Activated T-cell treated with anti-CD3 and anti-CD28 coated beads for 24 hours (primary cell): ENCODE results near the gene SH3BGRL3.
"Not testable (repeated sequence)": the region's sequence is repeated elsewhere in the genome, so short reads cannot be mapped to it uniquely, and the experiment has no call there.

Experiments used
- DNase-seq: peaks from one replicate; pipeline ENCODE4 v3.0.0-alpha.2; 2020; ENCODE audit warnings: low read depth

The SH3BGRL3 gene

GRCh38 chr1:26290882-26291261, 11.0 kb downstream of the SH3BGRL3 start:
- DNase-seq, result no peak

DNA sequence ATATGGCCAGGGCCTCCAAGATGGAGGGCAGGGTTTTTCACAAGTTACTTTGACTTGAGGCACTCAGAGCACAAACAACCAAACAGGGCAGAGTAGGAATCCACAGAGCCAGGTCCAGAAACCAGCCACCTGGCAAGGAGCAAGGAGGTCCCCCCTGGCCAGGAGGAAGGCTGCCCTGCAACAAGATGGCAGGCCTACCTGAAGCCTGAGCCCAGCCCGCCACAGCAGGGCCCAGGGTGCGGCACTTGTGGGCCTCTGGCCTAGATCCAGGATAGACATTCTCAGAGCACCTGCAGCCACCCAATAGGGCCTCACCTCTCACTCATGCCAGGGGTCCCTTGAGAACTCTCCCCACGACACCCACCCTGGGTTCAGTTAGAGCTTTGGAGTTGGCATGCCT, 11.5 kb downstream of the SH3BGRL3 start:
- DNase-seq, result no peak

GRCh38 chr1:26291939-26292338, 12.1 kb downstream of the SH3BGRL3 start:
- DNase-seq, result no peak

DNA sequence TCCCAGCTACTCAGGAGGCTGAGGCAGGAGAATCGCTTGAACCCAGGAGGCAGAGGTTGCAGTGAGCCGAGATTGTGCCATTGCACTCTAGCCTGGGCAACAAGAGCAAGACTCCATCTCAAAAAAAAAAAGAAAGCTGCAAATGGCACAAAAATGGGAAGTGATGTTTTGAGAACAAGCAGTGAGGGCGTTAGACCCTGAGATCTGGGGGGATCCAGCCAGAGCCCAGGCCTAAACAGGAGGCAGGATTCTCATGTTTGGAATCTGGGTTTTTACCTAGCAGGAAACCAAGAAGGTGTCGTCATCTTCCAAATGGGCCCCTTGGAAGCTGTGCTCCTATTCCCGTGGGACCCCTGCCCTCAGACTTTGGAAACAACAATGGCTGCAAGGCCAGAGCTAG, 12.8 kb downstream of the SH3BGRL3 start:
- DNase-seq, result not testable (repeated sequence)

- no peak for DNase-seq
Observed at GRCh38 chr1:26293911-26294463, 14.1 kb downstream of the SH3BGRL3 start.

DNA sequence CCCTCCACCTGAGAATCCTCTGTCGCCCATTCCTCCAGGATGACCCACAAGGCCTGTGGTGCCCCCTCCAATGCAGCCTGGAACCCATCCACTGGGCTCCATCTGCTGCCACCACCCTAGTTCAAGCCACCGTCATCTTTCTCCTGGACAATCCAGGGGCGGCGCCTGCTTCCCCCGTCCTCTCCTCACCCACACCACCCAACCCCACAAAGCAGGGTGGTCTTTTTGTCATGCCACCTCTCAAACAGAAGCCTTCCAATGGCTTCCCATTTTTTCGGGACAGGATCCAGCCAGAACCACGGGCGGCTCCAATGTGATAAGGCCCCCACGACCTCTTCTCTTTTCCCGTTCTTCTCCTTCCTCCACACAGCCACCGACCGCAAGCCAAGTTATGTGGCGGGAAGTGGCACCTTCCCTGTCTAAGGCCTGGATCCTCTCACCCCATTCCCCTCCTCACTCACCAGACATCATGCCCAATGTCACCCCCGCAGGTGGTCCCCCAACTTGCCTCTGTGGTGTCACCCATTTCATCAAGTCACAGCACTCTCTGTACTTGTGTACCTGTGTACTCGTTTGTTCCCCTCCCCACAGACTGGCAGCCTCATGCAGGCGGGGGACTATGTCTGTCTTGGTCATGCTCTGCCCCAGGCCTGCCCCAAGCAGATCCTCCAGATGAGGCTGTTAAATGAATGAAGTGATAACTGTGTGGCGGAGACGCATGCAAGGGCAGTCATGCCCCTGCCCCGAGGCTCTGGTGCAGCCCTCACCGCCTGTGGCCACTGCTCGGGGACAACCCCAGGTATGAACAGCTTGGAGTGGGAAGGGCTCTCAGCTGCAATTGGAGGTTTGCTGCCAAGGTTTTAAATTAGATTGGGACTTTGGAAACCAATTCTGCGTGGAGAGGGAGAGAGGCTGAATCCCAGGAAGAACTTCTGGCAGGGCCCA, 15.6 kb downstream of the SH3BGRL3 start:
- DNase-seq, result no peak

DNA sequence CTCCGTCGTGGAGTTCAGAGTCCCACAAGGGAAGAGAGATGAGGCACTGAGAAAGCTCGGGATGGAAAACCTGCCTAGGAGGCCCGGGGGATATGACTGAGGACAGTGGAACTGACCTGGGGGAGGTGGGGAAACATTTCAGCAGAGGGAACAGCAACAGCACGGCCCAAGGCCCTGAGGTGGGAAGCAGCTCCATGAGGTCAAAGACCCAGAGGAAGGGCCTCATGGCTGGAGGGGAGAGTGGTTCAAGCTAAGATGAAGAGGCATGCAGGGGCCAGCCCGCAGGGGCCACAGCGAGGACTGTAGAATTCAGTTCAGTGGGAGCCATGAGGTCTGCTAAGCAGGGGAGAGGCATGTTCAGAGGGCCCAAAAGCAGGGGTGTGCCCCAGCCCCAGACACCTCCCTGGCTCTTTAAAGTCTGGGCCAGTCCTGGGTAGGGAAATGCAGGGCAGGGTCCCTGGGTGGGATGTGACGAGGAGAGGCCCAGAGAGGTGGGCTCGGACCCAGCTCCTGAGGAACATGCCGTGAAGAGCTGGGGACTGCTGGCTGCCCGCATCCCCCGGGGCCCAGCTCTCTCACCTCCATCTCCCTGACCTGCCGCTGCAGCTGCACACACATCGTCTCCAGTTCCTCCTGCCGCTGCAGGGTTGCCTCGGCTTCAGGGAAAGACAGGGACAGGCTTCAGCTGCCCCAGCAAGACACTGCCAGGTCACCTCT, 16.6 kb downstream of the SH3BGRL3 start:
- no peak for DNase-seq

- no peak for DNase-seq
Observed at GRCh38 chr1:26297057-26297790, 17.3 kb downstream of the SH3BGRL3 start.

DNA sequence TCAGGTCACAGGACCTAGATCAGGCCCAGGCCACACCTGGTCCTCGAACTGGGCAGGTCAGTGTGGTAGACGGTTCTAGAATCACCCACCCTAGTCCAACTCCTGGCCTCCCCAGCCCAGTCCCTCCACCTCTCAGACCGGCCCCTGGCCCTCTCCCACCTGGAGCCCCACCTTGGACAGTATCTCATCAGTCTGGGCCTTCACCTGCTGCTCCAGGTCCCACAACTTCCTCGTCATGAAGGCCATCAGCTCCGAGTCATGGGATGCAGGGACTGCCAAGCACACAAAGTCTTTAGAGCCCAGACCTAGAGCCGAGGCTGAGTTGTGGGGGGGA, 17.9 kb downstream of the SH3BGRL3 start:
- no peak for DNase-seq

- no peak for DNase-seq
Observed at GRCh38 chr1:26300578-26301275, 20.8 kb downstream of the SH3BGRL3 start.

DNA sequence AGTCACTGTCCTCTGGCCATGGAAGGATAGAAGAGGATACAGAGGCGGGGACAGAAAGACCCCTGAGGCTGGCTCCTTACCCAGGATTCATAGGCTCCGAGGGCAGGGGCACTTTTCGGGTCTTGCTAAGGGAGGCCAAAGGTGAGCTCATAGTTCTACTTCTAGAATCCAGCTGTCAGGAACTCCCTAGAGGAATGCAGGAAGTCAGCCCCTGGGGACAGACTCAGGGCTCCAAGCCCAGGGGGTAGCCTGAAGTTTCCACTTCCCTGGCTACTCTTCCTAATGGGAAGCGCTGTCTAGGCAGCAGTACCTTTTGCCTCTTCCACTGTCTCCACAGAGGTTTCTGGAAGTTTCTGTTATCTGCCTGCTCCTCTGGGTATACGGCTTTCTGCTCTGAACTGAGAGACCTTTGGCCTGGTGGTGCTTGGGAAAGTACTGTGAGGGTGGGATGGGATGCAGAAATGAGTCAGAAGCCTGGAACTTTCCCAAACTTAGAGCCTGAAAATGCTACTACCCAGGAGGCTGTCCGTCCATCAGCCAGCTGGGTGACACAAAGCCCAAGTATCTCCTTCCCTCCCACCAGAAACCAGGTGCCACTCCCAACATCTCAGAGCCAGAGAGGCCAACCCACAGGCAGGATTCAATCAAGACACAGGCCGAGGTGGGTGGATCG, 23.0 kb downstream of the SH3BGRL3 start:
- no peak for DNase-seq

GRCh38 chr1:26305667-26306289, 25.9 kb downstream of the SH3BGRL3 start:
- no peak for DNase-seq

- DNase-seq, result peak; percentile 90
Observed at GRCh38 chr1:26306290-26307229, 26.7 kb downstream of the SH3BGRL3 start, which contains the start of gene UBXN11. TSS of gene UBXN11 (minus strand) at chr1:26306636. CDS start at chr1:26302883, 3,753 bp downstream.

DNA sequence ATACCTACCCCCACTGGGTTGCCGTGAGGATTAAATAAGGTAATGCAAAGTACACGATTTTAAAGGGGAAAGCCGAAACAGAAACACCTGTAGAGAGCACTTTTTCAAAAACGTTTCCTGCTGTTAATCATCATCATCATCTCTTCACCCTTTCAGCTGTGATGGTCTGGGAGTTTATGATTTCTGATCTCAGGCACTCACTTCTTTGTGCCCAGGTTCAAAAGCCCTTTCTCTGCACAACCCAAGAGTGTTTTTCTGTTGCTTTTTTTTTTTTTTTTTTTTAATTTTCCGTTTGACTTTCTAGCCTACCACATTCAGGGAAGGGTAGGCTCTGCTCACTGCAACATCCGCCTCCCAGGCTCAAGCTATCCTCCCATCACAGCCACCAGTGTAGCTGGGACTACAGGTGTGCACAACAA, 27.5 kb downstream of the SH3BGRL3 start:
- DNase-seq, result no peak

- not testable (repeated sequence) for DNase-seq
Observed at GRCh38 chr1:26307966-26308899, 28.3 kb downstream of the SH3BGRL3 start.

DNA sequence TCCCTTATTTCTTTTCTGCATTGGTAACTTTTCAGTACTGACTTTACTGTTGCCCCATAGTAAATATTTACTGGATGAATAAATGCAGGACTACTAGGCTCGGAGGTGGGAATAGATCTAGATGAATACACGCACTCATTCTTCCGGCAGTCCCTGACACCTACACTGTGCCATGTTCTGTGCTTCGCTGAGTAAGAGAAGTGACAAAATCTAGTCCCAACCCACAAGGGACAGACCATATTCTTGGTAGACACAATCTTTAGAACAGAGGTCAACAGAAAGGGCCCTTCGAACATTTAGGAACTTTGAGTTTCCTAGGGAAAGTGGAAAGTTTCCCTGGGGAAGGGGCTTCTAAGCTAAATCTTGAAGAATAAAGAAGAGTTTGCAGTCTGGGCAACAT, 34.6 kb downstream of the SH3BGRL3 start:
- DNase-seq, result no peak

DNA sequence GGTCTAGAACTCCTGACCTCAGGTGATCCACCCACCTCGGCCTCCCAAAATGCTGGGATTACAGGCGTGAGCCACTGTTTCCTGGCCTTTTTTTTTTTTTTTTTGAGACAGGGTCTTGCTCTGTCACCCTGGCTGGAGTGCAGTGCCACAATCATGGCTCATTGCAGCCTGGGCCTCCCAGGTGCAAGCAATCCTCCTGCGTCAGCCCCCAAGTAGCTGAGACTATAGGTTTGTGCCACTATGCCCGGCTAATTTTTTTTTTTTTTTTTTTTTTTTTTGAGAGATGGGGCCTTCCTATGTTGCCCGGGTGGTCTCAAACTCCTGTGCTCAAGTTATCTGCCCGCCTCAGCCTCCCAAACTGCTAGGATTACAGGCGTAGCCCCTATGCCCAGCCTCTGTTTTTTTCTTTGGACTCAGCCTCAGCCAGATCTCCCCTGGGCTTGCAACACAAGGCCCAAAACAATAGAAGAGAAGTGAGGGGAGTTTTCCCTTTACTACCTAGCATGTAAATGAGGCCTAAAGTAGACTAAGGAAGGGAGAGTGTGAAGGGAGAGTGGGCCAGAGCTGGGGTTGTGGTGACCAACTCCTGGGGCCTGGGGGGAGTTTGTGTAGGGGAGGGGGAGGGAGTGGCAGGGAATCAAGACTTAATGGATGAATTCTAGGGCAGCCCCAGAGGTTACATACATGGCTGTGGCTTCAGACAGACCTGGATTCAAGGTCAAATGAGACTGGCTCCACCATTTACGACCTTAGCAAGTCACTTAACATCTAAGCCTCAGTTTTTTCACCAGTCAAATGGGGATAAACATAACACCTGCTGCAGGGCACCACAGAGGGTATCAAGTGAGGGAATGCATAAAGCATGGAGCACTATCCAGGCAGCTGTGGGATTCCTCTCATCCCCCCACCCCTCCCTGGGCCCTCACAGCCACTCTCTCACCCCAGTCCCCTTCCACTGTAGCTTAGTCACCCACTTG, 36.3 kb downstream of the SH3BGRL3 start:
- no peak for DNase-seq
